Mesendoderm (in vitro differentiated cells): ENCODE data around the gene SLC22A16.

Source experiments
- DNase-seq: peaks from one replicate; pipeline ENCODE4 v3.0.0; 2013
- H2AK5ac ChIP-seq: 2 replicates; pipeline ENCODE4 v1.6.1; 2013; ENCODE audit warnings: low read length, inconsistent platforms
- H2BK120ac ChIP-seq: 2 replicates; pipeline ENCODE4 v1.6.1; 2013; ENCODE audit warnings: low read depth, mild to moderate bottlenecking, low read length, moderate library complexity, mixed read lengths
- H2BK15ac ChIP-seq: replicated peaks from 2 replicates; pipeline ENCODE4 v1.6.1; 2013; ENCODE audit warnings: low read depth, mild to moderate bottlenecking, moderate library complexity
- H2BK5ac ChIP-seq: 2 replicates; pipeline ENCODE4 v1.6.1; 2013; ENCODE audit warnings: low read length, inconsistent platforms
- H3K18ac ChIP-seq: 2 replicates; pipeline ENCODE4 v1.6.1; 2013; ENCODE audit warnings: mild to moderate bottlenecking, low read length, mixed read lengths
- H3K23ac ChIP-seq: one replicate; pipeline ENCODE4 v1.6.1; 2013; ENCODE audit warnings: low read length
- H3K27ac ChIP-seq: 2 replicates; pipeline ENCODE4 v1.5.1; 2013; ENCODE audit warnings: low read depth, mild to moderate bottlenecking, inconsistent platforms, low read length, moderate library complexity
- H3K27me3 ChIP-seq: 2 replicates; pipeline ENCODE4 v1.6.1; 2013; ENCODE audit warnings: low read length, control low read depth, mild to moderate bottlenecking, inconsistent platforms; ENCODE audit not compliant: insufficient read depth, poor library complexity
- H3K36me3 ChIP-seq: 2 replicates; pipeline ENCODE4 v1.6.1; 2013; ENCODE audit warnings: low read length, inconsistent platforms; ENCODE audit not compliant: control insufficient read depth, insufficient read depth
- H3K4ac ChIP-seq: one replicate; pipeline ENCODE4 v1.6.1; 2013; ENCODE audit warnings: low read depth, mild to moderate bottlenecking, low read length, moderate library complexity
- H3K4me1 ChIP-seq: 2 replicates; pipeline ENCODE4 v1.6.1; 2013; ENCODE audit warnings: low read depth, low read length, inconsistent platforms; ENCODE audit not compliant: control insufficient read depth
- H3K4me2 ChIP-seq: 2 replicates; pipeline ENCODE4 v1.6.1; 2013; ENCODE audit warnings: low read length
- H3K4me3 ChIP-seq: 2 replicates; pipeline ENCODE4 v1.5.1; 2013; ENCODE audit warnings: mild to moderate bottlenecking, low read length
- H3K56ac ChIP-seq: one replicate; pipeline ENCODE4 v1.6.1; 2013; ENCODE audit warnings: low read length
- H3K79me1 ChIP-seq: 2 replicates; pipeline ENCODE4 v1.6.1; 2013; ENCODE audit warnings: low read length, inconsistent platforms
- H3K79me2 ChIP-seq: 2 replicates; pipeline ENCODE4 v1.6.1; 2013; ENCODE audit warnings: mild to moderate bottlenecking, low read length; ENCODE audit not compliant: control insufficient read depth, insufficient read depth
- H3K9ac ChIP-seq: 2 replicates; pipeline ENCODE4 v1.6.1; 2013; ENCODE audit warnings: low read length, inconsistent platforms
- H4K5ac ChIP-seq: one replicate; pipeline ENCODE4 v1.6.1; 2013; ENCODE audit warnings: low read length
- H4K8ac ChIP-seq: one replicate; pipeline ENCODE4 v1.6.1; 2013; ENCODE audit warnings: low read depth, mild to moderate bottlenecking, control low read depth, low read length, moderate library complexity
- WGBS: extraction: QIAGEN DNeasy Blood & Tissue Kit; methylation state at CpG from one replicate; pipeline ENCODE4 v1.1.7; 2013; ENCODE audit warnings: low lambda C conversion rate, missing lambda C conversion rate; ENCODE audit not compliant: insufficient coverage; ENCODE audit errors: extremely low coverage; 5-methylcytosine and 5-hydroxymethylcytosine counted together

SLC22A16 gene

GRCh38 chr6:110404607-110405006 lies 71.8 kb downstream of the SLC22A16 start:
- no peaks in the 10 kb centered on the region for H3K36me3 ChIP-seq
- WGBS: no CpG with 5 or more reads among the region's 8 CpGs
- H4K8ac ChIP-seq: no peak overlapping the region
- no peak overlapping the region for H2AK5ac ChIP-seq
- H3K23ac ChIP-seq: no peak overlapping the region
- H3K79me1 ChIP-seq: no peaks in the 10 kb centered on the region
- DNase-seq: no peak
- H4K5ac ChIP-seq: no peak overlapping the region
- H2BK15ac ChIP-seq: no peak overlapping the region
- H3K4ac ChIP-seq: no peak overlapping the region
- H2BK5ac ChIP-seq: no peak overlapping the region
- H3K4me2 ChIP-seq: no peak overlapping the region
- H3K9ac ChIP-seq: no peak overlapping the region
- no peak overlapping the region for H3K4me3 ChIP-seq
- no peaks in the 10 kb centered on the region for H3K79me2 ChIP-seq
- H3K18ac ChIP-seq: no peak overlapping the region
- no peak overlapping the region for H3K56ac ChIP-seq
- no peaks in the 10 kb centered on the region for H3K27me3 ChIP-seq
- no peak overlapping the region for H3K27ac ChIP-seq
- no peak overlapping the region for H2BK120ac ChIP-seq
- no peaks in the 10 kb centered on the region for H3K4me1 ChIP-seq

- Histone ChIP-seq H4K8ac (no peak overlapping the region), H3K18ac (no peak overlapping the region), H3K9ac (no peak overlapping the region), H3K36me3 (no peaks in the 10 kb centered on the region), H3K79me2 (no peaks in the 10 kb centered on the region), H2BK120ac (no peak overlapping the region), H2BK5ac (no peak overlapping the region), H3K4me1 (no peaks in the 10 kb centered on the region), H3K56ac (no peak overlapping the region), H3K4me2 (no peak overlapping the region), H3K27ac (no peak overlapping the region), H3K79me1 (no peaks in the 10 kb centered on the region), H3K4ac (no peak overlapping the region), H3K4me3 (no peak overlapping the region), H3K23ac (no peak overlapping the region), H4K5ac (no peak overlapping the region), H2BK15ac (no peak overlapping the region), H2AK5ac (no peak overlapping the region), H3K27me3 (no peaks in the 10 kb centered on the region)
- DNase-seq: no peak
- no CpG with 5 or more reads among the region's 4 CpGs for WGBS
These were observed 74.7 kb downstream of the SLC22A16 start for GRCh38 chr6:110401585-110402176.

GRCh38 chr6:110400208-110400607 lies 76.2 kb downstream of the SLC22A16 start:
- Histone ChIP-seq H3K4me2 (no peak overlapping the region), H3K56ac (no peak overlapping the region), H3K36me3 (no peaks in the 10 kb centered on the region), H4K8ac (no peak overlapping the region), H2BK15ac (no peak overlapping the region), H2AK5ac (no peak overlapping the region), H4K5ac (no peak overlapping the region), H3K9ac (no peak overlapping the region), H3K18ac (no peak overlapping the region), H3K4ac (no peak overlapping the region), H3K4me3 (no peak overlapping the region), H2BK120ac (no peak overlapping the region), H3K4me1 (no peaks in the 10 kb centered on the region), H2BK5ac (no peak overlapping the region), H3K27ac (no peak overlapping the region), H3K27me3 (no peaks in the 10 kb centered on the region), H3K79me1 (no peaks in the 10 kb centered on the region), H3K79me2 (no peaks in the 10 kb centered on the region), H3K23ac (no peak overlapping the region)
- DNase-seq: no peak
- no CpG with 5 or more reads among the region's 18 CpGs for WGBS

GRCh38 chr6:110399219-110400071 lies 77.0 kb downstream of the SLC22A16 start:
- Histone ChIP-seq H3K18ac (no peak overlapping the region), H3K36me3 (no peaks in the 10 kb centered on the region), H3K27me3 (no peaks in the 10 kb centered on the region), H4K5ac (no peak overlapping the region), H3K9ac (no peak overlapping the region), H3K27ac (no peak overlapping the region), H3K4me2 (no peak overlapping the region), H4K8ac (no peak overlapping the region), H3K79me1 (no peaks in the 10 kb centered on the region), H3K4ac (no peak overlapping the region), H3K4me1 (no peaks in the 10 kb centered on the region), H2BK120ac (no peak overlapping the region), H3K56ac (no peak overlapping the region), H2AK5ac (no peak overlapping the region), H3K79me2 (no peaks in the 10 kb centered on the region), H3K4me3 (no peak overlapping the region), H2BK5ac (no peak overlapping the region), H2BK15ac (no peak overlapping the region), H3K23ac (no peak overlapping the region)
- WGBS: no CpG with 5 or more reads among the region's 43 CpGs
- DNase-seq: no peak

- Histone ChIP-seq H3K27me3 (no peaks in the 10 kb centered on the region), H2AK5ac (no peak overlapping the region), H3K9ac (no peak overlapping the region), H3K4me1 (no peaks in the 10 kb centered on the region), H3K4ac (no peak overlapping the region), H3K4me2 (no peak overlapping the region), H4K8ac (no peak overlapping the region), H3K79me2 (no peaks in the 10 kb centered on the region), H3K56ac (no peak overlapping the region), H2BK15ac (no peak overlapping the region), H4K5ac (no peak overlapping the region), H3K27ac (no peak overlapping the region), H2BK120ac (no peak overlapping the region), H3K4me3 (no peak overlapping the region), H3K23ac (no peak overlapping the region), H2BK5ac (no peak overlapping the region), H3K79me1 (no peaks in the 10 kb centered on the region), H3K18ac (no peak overlapping the region), H3K36me3 (no peaks in the 10 kb centered on the region)
- no CpG with 5 or more reads among the region's 4 CpGs for WGBS
- no peak for DNase-seq
These were observed 77.6 kb downstream of the SLC22A16 start for GRCh38 chr6:110398778-110399177.
